NCI-H2227 (cell line): ENCODE results near the gene SH3PXD2A.

Experiments used
- DNase-seq: peaks from one replicate; lab custom pipeline; 2025; ENCODE audit not compliant: unreplicated experiment; lab: John Stamatoyannopoulos, UW

The SH3PXD2A gene, protein sequence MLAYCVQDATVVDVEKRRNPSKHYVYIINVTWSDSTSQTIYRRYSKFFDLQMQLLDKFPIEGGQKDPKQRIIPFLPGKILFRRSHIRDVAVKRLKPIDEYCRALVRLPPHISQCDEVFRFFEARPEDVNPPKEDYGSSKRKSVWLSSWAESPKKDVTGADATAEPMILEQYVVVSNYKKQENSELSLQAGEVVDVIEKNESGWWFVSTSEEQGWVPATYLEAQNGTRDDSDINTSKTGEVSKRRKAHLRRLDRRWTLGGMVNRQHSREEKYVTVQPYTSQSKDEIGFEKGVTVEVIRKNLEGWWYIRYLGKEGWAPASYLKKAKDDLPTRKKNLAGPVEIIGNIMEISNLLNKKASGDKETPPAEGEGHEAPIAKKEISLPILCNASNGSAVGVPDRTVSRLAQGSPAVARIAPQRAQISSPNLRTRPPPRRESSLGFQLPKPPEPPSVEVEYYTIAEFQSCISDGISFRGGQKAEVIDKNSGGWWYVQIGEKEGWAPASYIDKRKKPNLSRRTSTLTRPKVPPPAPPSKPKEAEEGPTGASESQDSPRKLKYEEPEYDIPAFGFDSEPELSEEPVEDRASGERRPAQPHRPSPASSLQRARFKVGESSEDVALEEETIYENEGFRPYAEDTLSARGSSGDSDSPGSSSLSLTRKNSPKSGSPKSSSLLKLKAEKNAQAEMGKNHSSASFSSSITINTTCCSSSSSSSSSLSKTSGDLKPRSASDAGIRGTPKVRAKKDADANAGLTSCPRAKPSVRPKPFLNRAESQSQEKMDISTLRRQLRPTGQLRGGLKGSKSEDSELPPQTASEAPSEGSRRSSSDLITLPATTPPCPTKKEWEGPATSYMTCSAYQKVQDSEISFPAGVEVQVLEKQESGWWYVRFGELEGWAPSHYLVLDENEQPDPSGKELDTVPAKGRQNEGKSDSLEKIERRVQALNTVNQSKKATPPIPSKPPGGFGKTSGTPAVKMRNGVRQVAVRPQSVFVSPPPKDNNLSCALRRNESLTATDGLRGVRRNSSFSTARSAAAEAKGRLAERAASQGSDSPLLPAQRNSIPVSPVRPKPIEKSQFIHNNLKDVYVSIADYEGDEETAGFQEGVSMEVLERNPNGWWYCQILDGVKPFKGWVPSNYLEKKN

DNA sequence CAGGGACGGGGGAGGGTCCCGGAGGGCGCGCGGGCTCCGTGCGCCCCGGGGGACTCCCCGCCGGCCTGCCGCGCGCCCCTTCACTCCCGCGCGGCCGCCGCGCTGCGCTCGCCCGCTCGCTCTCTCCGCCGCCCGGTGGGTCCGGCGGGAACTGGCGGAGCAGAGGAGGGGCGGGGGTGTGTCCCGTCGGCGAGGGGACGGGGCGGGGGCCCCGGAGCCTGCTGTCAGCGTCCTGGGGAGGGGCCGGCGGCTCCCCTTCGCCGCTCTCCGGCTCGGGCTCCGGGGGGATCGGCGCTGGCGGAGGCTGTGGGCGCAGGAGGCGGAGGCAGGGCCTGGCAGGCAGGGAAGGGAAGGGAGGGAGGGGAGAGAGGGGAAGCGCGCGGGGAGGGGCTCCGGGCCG, at the start of gene SH3PXD2A:
SH3PXD2A (minus strand) TSS at position 153 of the 400 bp plus-strand sequence. CDS start 310 bp downstream, outside the sequence.
- DNase-seq, result peak; percentile 55

DNA sequence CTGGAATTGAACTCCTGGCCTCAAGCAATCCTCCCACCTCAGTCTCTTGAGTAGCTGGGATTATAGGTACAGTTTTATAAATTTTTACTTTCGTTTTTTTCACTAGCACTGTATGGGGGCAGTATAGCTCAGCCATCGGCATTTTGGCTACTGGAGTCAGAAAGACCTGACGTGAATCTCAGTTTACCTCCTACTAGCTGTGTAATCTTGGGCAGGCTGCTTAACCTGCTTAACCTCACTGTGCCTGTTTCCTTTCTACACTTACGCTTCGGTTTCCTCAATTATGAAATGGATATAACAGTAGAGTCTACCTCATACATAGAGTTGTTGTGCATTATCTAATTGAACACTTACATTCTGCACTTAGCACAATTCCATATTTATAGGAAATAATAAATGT, 45.9 kb upstream of the SH3PXD2A start:
- DNase-seq, result no peak

DNA sequence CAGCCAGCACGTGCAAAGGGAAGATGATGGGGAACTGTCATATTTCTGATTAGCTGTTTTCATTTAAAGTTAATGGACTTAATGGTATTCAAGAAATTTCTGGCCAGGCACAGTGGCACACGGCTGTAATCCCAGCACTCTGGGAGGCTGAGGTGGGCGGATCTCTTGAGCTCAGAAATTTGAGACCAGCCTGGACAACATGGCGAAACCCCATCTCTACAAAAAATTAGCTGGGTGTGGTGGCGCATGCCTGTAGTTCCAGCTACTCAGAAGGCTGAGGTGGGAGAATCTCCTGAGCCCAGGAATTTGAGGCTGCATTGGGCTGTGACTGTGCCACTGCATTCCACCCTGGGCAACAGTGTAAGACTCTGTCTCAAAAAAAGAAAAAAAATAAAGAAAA, 43.9 kb upstream of the SH3PXD2A start:
- DNase-seq, result no peak

DNA sequence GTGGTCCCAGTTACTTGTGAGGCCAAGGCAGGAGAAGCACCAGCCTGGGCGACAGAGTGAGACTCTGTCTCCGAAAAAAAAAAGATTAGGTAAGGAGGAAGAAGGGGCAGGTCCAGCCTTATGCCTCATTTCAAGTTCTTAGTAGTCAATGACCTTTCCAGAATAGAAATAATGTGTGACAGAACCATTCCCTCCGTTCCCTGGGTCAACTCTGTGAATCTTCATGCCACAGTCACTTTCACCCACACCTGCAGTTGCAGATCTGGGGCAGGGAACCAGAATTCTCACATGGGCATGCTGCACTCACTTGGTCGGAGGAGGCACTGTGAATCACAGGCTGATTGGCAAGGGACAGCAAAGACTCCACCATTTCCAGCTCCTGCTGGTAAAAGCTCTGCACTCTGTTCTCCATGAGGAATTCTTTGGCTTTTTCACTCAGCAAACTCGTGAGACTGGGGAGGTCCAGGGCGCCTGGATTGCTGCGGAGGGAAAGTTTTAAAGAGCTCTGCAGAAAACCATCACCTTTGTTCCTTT, 41.9 kb upstream of the SH3PXD2A start:
- DNase-seq, result no peak

DNA sequence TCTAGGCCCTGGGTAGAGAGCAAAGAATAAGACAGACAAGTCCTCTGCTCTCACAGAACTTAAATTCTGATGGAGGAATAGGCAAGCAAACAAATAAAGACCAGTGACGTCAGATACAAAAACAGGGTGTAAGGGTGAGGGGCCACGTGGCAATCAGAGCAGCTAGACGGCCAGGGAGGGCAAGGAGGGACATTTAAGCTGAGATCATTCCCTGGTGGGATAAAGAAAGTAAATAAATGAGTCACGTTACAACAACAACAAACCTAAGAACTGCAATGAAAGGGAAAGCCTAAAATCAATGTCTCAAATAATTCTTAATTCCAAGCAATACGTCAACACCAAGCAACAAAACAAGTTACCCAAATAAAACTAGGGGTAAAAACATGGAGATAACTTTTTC, 40.8 kb upstream of the SH3PXD2A start:
- DNase-seq, result no peak

DNA sequence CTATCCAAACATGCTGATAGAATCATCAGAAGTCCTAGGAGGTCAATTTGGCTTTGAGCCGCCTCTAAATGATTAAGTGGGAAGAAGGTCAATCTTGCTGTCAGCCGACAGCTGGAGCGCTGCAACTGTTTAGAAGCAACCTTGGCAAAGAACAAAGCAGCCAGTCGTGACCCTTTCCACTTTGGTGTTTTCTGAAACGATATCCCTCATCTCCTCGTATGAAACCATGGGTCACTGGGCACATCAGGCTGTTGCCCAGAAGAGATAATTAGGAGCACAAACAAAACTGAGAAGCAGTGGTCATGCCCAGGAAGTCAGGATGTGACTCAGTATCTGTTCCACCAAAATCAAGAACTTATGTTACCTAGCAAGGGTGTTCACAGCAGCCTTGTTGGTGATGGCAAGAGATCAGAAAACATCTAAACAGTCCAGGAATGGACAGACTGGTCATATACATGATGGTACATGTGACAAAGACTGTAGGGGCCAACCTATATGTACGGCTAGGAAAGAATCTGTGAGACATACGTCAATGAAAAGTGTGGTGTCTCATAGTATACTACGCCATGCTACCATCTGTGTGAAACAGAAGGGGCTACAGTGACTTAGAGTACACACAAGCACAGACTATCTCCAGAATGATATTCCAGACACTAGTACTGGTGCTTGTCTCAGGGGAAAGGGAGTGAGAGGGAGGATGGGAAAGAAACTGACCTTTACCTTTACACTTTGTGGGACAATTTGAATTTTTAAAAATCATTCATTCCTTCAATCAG, 40.2 kb upstream of the SH3PXD2A start:
- peak; percentile 72 for DNase-seq

DNA sequence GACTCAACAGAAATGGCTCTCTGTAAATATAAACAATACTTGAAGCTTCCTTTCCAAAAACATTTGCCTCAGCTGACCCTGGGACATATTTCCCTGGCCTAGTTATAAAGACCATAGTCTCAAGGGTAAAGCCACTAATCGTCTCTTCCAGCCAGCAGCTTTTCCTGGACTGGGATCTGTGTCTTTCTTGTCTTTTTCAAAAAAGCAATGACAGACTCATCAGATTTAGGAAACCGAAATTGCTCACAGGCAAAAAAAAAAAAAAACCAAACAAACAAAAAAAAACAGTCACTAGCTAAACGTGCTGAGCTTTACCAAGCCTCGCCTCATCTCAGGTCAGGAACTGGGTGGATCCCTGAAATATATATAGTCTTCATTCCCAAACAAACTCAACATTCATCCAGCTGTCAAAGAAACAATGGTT, 39.1 kb upstream of the SH3PXD2A start:
- DNase-seq, result peak; percentile 58

DNA sequence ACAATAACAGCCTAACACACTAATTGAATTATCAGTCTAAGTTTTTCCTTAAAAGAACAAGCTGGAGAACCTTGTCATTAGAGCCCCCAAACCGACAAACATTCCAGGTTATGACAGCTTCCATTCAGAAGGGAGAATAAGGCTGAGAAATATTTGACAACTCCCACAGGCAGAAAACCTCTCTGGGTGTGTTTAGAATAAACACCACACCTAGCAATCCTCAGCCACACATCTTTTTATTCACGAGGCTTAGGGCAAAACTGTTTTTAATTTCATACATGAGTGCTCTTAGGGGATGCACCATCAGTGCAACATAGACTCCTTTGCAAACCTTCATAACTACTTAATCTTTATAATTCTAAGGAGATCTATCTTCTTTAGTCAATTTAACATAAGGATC, 38.4 kb upstream of the SH3PXD2A start:
- DNase-seq, result no peak

DNA sequence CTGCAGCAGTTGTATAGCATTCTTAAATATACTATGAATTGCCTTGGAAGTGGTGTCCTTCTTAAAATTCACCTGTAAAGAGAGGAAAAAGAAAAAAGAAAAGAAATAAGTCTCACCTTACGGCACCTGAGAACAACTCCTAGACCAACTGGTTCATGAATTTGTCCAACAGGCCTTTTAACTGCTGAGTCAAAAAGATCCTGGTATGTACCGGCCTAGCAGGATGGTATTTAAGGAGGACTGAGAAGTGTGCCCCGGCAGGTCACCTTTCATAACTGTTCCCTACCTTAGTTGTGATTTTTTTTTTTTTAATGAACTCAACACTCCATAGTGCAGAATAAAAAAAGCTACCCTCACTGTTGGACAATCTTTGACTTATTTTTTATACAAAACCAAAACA, 36.8 kb upstream of the SH3PXD2A start:
- DNase-seq, result no peak

DNA sequence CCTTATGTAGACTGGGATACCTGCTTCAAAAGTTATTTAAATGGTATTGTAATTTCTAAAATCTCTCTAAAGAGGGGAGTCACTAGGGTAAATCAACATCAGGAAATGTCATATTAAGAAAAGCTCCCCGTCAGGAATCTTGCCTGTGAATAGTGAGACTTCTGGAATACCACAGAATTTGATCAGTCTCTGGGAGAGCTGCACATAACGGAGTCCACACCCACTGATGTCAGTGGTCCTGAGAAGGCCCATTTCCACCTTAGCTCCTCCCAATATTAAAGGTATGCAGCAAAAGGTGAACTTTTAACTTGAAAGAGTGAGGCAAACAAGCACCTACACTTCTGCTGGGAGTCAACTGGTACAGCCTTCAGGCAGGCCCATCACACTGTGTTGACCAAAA, 35.3 kb upstream of the SH3PXD2A start:
- DNase-seq, result no peak

DNA sequence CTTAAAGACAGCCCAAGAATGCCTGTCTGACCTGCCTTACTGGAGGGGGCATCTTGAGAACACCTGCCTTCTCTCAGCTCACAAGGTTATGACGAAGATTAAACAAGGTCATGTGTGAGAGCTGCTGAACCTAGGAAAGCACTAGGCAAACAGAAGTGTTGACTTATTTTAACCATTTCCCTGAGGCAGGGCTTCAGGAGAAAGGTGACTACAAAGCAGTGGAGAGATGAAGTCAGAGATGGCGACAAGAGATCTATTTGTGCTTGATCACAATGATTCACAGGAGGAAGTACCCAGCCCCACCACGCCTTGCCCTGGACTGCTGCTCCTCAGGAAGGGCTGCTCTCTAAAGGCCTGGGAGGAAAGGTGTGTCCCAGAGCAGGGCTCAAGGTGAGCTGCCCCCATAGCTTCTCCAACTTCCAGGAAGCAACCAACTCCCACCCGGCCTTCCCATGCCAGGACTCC, 34.9 kb upstream of the SH3PXD2A start:
- no peak for DNase-seq

DNA sequence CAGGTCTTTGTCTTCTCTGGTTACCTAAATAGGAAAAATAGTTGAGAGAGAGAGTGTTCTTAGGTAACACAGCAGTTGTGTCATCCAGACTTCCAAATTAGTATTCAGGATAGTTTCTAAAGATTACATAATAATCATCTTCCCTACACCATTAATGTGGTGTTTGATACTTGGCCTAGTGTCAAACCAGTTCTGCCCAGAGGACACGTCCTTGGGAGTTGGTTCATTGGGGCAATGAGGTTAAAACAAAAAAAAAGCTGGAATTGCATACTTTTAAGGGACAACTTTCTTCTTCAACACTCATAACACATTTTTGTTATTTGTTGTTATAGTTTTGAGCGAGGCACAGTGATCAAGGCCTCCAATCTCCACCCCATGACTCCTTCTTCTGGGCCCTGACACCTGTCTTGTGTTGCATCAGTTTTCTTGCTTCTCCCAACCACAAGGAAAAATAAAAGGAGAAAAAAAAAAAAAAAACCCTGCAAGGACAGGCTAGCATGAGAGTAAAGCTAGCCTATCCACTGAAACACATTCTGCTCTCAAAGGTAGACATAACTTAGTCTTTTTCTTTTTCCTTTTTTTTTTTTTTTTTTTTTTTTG, 33.8 kb upstream of the SH3PXD2A start:
- no peak for DNase-seq

DNA sequence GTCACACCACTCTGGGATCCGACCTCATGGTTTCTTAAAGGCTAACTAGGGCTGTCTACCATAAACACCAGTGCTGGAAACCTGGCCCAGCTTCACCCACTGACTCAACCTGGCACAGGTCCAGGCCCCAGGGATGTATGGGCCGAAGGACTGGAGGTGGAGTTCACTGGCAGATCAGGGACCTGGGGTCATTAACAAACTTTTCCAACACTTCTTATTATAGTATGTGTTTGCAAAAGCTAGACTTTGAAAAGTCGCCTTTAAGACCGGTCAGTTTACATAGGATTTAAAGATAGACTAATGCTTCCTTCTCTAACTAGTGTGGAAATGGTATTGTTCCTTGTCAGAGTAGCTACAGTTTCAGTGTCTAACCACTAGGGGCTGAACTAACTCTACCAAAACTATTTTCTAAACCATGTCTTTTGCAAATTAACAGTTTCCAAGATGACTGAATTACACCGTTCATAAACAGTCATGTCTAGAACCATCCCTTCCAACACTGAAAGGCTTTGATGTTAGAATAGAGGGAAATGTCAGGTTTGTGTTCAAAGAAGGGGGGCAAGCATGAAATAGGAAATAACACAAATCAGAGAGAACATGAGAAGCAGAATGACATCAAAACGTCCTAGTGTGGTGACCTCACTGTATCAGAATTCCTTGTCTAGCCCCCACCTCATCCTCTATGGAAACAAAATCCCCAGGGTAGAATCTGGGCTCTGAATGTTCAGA, 32.9 kb upstream of the SH3PXD2A start:
- peak; percentile 5 for DNase-seq

DNA sequence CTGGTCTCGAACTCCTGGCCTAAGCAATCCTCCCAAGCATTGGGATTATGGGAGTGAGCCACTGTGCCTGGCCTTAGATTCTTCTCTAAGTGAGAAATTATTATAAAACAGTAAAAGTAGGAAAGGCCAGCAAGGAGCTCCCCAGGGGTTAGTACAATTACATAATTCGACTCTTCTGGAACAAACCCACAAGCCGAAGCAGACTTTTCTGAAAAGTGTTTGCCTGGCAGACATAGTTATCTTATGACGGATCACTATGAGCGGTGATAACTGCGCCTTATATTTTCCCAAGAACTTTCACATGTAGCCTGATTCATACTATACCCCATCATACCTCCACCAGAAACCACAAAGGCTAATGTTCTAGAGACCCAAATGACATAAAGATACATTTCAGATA, 30.2 kb upstream of the SH3PXD2A start:
- DNase-seq, result no peak

DNA sequence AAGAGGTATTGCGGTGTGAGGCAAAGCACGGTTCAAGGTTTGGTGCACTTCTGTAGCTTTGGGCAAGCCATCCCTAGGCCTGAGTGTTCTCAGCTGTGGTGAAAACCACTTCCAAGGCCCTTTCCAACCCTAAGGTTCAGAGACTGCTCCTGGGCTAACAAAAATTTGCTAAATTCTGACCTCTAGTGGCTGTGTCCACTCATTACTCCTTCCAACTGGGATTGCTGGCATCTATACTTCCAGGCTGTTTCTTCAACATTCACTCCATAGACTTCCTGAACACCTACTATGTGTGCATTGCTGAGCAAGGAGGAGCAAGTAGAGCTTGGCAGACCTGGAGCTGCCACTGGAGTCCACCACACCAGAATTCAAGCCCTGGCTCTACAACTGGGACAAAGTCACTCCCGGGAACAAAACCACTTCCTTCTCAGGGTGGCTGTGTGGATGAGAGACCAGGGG, 29.3 kb upstream of the SH3PXD2A start:
- peak; percentile 43 for DNase-seq

DNA sequence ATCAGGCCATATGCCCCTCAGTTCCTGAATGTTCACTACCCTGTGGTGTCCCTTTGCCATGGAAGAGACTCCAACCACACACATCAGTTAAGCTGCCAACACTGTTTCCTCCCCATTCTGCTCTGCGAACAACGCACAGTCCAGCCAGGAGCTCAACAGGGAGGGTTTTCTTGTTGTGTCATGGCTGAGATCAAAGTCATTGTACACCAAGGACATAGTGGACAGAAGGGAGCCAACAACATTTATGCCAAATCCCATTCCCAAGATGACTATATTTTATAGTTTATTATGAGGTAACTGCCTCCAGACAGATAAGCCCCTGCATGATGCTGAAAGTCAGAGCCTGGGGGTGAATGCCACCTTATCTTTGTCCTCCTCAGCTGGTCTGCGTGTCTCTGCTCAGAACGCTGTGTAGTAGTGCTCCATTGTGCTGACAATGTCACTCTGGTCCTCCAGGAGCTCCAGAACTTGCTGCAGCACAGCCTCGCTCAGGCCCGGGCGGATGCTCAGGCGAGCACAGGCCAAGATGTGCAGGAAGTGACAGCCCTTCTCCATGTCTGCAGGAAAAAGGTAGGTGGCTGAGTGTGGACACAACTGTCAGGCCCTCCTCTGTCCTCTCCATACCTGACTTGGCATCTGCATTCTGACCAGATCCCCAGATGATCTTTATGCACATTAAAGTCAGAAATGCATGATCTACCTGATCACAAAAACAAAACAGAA, 27.1 kb upstream of the SH3PXD2A start:
- DNase-seq, result no peak

DNA sequence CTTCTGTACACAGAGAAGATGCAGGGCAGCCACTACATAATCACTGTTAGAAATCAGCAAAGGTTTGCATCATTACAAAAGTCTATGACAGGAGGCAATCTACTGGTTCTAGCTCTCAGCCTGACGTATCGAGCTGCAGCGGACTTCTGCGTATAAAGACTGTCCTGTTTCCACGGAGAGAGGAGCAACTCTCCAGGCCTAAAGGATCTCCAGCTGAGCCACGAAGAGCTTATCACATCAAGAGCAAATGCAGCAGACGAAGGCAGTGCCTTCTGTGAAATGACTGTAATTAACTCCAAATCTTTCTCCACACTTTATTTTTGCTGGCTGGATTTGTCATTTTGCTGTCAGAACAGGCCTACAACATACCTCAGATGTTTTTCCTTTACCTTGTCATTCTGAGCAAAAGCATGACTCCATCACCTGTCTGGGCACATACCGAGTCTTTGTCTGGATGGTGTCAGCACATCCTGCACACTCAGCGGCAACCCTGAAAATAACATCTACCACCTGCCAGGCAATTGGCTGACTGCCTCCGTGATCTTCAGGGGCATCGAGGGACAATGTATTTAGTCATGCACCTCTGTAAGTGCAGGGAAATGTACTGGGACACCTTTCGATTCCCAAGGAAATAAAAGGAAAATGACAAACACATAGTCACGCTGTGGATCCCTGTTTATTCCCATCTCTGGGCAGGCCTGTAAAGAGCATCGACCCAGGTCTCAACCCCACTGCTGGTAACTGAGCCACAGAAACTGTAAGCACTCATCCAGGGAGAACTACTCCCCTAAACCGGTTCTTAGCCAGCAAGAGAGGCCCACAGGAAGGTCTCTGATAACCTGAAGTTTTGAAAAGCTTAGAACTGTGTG, 26.3 kb upstream of the SH3PXD2A start:
- peak; percentile 66 for DNase-seq

DNA sequence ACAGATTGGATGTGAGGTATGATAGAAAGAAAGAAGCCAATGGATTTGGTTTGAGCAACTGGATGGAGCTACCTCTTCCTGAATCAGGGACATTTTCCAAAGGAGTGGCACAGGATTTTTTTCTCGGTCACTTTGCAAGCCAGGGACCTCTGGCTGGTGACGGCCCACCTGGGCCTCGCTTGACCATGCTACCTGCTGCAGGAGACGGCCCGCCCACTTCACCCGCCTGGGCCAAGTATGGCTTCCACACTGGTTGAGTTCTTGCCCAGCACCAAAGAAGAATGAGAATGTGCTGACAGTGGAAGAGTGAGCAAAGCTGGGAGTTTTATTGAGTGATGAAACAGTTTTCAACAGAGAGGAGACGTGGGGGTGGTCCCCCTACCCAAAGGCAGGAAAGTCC, 24.5 kb upstream of the SH3PXD2A start:
- no peak for DNase-seq
